Measurements from ENCODE around the gene SCARB1. TPM values are rescaled to one million over a fixed set of nuclear protein-coding genes. Genes with fewer than 3 reads are reported as not detected.

Gene SCARB1
- total and polyA plus RNA-seq, 9 donors = 20.8 to 1,262 (median 81.7) TPM

GRCh38 chr12:124868252-124869058, 4.8 kb upstream of the SCARB1 start:
- TF ChIP-seq POLR2A (IDR thresholded peaks at IDR 0.05) (no peak), EP300 (IDR thresholded peaks at IDR 0.05) (no peak), CTCF (IDR thresholded peaks at IDR 0.05) (no peak)
- intact Hi-C loops (cut with DNase I) = no loop called here
- no peaks in the 10 kb centered on the region for H3K36me3 ChIP-seq
- H3K27ac ChIP-seq = no peak overlapping the region
- H3K4me1 ChIP-seq (ENCODE audit: insufficient read depth) = peaks cover 3% of the 10 kb centered on the region
- no peaks in the 10 kb centered on the region for H3K9me3 ChIP-seq
- 81 to 87% (median 82%) methylated on average over 11 of the region's 11 CpGs for WGBS, 3 donors
- H3K27me3 ChIP-seq = no peaks in the 10 kb centered on the region
- H3K4me3 ChIP-seq = no peak overlapping the region
- no peak for DNase-seq

- H3K27me3 ChIP-seq = no peaks in the 10 kb centered on the region
- intact Hi-C loops (cut with DNase I) = no loop called here
- peaks cover 3% of the 10 kb centered on the region for H3K4me1 ChIP-seq (ENCODE audit: insufficient read depth)
- H3K4me3 ChIP-seq = no peak overlapping the region
- 41 to 51% (median 47%) methylated on average over 6 of the region's 6 CpGs for WGBS, 3 donors
- no peaks in the 10 kb centered on the region for H3K9me3 ChIP-seq
- TF ChIP-seq POLR2A (IDR thresholded peaks at IDR 0.05) = no peak
- TF ChIP-seq EP300 (IDR thresholded peaks at IDR 0.05) = no peak
- TF ChIP-seq CTCF (IDR thresholded peaks at IDR 0.05) = no peak
- no peak for DNase-seq
- H3K36me3 ChIP-seq = no peaks in the 10 kb centered on the region
- H3K27ac ChIP-seq = no peak overlapping the region
Measured at GRCh38 chr12:124867401-124867930, 3.8 kb upstream of the SCARB1 start.

GRCh38 chr12:124866883-124867400, 3.3 kb upstream of the SCARB1 start:
- intact Hi-C loops (cut with DNase I) = no loop called here
- H3K9me3 ChIP-seq = no peaks in the 10 kb centered on the region
- H3K27me3 ChIP-seq = no peaks in the 10 kb centered on the region
- TF ChIP-seq CTCF (IDR thresholded peaks at IDR 0.05) (no peak), POLR2A (IDR thresholded peaks at IDR 0.05) (no peak), EP300 (IDR thresholded peaks at IDR 0.05) (no peak)
- no peak overlapping the region for H3K4me3 ChIP-seq
- no peak overlapping the region for H3K27ac ChIP-seq
- no peaks in the 10 kb centered on the region for H3K36me3 ChIP-seq
- no peak for DNase-seq
- WGBS, 3 donors = 81 to 87% (median 81%) methylated on average over 9 of the region's 9 CpGs
- H3K4me1 ChIP-seq (ENCODE audit: insufficient read depth) = peaks cover 5% of the 10 kb centered on the region

- DNase-seq = no peak
- WGBS, 3 donors = 83 to 92% (median 90%) methylated on average over 10 of the region's 10 CpGs
- intact Hi-C loops (cut with DNase I) = no loop called here
- H3K27me3 ChIP-seq = no peaks in the 10 kb centered on the region
- no peaks in the 10 kb centered on the region for H3K36me3 ChIP-seq
- no peaks in the 10 kb centered on the region for H3K9me3 ChIP-seq
- peaks cover 7% of the 10 kb centered on the region for H3K4me1 ChIP-seq (ENCODE audit: insufficient read depth)
- H3K4me3 ChIP-seq = no peak overlapping the region
- no peak overlapping the region for H3K27ac ChIP-seq
- no peak for TF ChIP-seq EP300 (IDR thresholded peaks at IDR 0.05)
- TF ChIP-seq POLR2A (IDR thresholded peaks at IDR 0.05) = no peak
- TF ChIP-seq CTCF (IDR thresholded peaks at IDR 0.05) = no peak
Measured at GRCh38 chr12:124866195-124866882, 2.7 kb upstream of the SCARB1 start.
